WI38 (cell line): ENCODE data around the gene CLSTN2.

Experiments used
- H3K4me3 ChIP-seq: 2 replicates; pipeline ENCODE4 v1.5.1; 2011; ENCODE audit warnings: low read depth, mild to moderate bottlenecking, control low read depth, low read length
- TF ChIP-seq, protein P1 (sequence below): IDR thresholded peaks from 2 replicates; pipeline ENCODE4 v1.5.1; 2012; ENCODE audit warnings: low read depth, mild to moderate bottlenecking, control low read depth, low read length

Gene CLSTN2

DNA sequence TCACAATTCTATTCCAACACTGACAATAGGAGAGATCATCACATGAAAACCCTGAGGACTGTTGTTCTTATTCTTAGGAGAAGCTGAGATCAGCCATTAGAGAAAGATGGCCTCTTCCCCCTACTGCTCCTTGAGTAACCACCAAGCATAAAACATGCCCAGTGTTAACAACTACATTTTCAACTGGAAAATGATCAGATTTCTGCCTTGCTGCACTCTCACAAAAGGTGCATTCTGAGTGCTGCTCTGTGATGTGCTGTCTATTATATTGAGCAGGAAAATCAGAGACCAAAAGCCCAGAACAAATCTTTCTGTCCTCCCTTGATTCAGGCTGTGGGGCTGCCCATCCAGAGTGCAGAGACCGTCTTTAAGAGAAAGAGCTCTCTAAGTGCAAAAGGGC is 438.2 kb downstream of the CLSTN2 start:
- TF ChIP-seq, protein P1, sequence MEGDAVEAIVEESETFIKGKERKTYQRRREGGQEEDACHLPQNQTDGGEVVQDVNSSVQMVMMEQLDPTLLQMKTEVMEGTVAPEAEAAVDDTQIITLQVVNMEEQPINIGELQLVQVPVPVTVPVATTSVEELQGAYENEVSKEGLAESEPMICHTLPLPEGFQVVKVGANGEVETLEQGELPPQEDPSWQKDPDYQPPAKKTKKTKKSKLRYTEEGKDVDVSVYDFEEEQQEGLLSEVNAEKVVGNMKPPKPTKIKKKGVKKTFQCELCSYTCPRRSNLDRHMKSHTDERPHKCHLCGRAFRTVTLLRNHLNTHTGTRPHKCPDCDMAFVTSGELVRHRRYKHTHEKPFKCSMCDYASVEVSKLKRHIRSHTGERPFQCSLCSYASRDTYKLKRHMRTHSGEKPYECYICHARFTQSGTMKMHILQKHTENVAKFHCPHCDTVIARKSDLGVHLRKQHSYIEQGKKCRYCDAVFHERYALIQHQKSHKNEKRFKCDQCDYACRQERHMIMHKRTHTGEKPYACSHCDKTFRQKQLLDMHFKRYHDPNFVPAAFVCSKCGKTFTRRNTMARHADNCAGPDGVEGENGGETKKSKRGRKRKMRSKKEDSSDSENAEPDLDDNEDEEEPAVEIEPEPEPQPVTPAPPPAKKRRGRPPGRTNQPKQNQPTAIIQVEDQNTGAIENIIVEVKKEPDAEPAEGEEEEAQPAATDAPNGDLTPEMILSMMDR, result no peak

DNA sequence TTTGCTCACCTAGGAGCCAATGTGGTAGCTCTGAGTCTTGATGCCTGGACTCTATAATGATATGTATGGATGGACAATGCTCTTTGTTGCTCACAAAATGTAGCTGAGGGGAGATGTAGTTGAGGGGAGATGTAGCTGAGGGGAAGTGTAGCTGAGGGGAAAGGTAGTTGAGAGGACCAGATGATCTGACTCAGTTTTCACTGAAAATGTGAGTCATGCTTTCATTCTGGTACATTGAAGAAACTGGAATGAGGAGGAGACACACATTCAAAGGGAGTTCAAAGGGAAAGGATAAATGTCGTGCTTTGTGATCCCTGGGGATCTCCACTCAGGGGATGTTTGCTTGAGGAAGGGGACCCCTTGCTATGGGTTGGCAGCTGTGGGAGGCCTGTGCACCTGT is 440.0 kb downstream of the CLSTN2 start:
- TF ChIP-seq, protein P1, result no peak
- H3K4me3 ChIP-seq, result no peak overlapping the region

More for the DNA sequence above, 438.2 kb downstream of the CLSTN2 start:
- H3K4me3 ChIP-seq, result no peak overlapping the region

DNA sequence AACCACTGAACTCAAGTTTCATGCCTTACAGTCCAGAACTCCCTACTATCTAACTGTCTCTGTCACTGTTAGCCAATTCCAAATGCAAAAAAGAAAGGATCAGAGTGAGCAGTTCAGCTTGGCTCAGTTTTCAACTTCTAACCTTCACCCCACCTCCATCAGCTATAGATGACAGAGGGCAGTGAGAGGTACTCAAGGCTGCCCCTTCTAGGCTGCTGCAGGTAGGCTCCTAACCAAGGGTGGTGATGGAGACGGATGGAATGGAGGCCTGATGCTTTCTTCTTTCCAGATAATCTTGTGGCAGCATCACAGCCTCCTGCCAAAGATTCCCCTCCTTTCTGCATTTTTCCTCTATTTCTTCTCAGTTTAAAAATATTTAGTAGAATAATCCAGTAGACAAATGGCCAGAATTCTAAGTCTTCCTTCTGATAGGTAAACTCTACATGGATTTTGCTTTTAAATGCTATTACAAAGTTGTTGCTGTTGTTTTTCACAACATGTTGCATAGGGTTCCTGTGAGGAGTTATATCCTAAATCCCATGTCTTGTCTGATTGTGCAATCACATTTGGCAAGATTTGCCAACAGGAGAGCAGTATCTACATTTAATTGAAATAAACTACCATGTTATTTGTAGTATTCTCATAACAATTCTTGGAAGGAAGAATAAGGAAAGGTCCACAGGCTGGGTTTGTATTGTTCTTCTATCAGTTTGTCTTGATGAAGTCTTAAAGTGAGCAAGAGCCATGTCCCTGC is 441.3 kb downstream of the CLSTN2 start:
- H3K4me3 ChIP-seq, result no peak overlapping the region
- TF ChIP-seq, protein P1, result no peak

DNA sequence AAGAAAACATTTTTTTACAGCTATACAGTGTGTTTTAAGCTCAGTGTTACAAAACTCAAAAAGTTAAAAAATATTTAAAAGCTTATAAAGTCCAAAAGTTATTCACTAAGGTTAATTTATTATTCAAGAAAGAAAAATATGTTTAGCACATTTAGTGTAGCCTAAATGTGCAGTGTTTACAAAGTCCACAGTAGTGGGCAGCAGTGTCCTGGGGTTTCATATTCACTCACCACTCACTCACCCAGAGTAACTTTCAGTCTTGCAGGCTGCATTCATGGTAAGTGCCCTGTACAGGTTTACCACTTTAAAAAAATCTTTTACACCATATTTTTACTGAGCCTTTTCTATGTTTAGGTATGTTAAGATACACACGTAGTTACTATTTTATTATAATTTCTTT is 442.7 kb downstream of the CLSTN2 start:
- TF ChIP-seq, protein P1, result no peak
- H3K4me3 ChIP-seq, result no peak overlapping the region

DNA sequence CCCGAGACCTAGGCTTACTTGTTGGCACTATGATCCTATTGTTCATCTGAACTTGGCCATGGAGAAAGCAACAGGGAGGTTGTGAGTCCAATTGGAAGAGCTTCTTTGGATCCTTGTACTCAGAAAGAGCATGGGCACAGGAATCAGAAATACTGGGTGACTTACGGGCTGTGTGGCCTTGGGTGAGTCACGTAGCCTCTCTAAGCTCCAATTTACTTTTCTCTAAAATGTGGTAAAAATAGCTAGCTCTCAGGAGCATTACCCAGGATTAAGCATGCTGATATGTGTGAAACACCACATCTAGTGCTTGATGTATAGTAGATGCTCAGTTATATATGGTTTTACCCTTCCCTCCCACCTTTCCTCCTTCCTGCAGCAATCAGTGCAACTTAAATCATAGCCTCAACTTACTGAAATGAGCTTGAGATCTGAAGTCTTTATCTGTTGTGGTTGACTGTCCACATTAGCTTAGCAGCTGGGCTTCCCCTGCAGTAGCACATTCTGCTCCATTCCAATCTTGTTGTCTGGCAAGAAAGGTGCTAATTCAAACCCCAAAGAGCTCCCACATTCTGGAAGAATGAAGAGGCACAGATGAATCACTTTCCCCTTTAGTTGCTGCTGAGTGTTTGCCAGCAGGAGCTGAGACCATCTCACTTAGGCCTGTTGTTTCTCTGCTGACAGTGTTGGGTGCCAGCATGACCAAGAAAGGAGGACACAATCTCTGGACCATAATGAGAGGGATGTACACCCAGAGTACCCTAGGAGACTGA is 443.8 kb downstream of the CLSTN2 start:
- TF ChIP-seq, protein P1, result no peak

DNA sequence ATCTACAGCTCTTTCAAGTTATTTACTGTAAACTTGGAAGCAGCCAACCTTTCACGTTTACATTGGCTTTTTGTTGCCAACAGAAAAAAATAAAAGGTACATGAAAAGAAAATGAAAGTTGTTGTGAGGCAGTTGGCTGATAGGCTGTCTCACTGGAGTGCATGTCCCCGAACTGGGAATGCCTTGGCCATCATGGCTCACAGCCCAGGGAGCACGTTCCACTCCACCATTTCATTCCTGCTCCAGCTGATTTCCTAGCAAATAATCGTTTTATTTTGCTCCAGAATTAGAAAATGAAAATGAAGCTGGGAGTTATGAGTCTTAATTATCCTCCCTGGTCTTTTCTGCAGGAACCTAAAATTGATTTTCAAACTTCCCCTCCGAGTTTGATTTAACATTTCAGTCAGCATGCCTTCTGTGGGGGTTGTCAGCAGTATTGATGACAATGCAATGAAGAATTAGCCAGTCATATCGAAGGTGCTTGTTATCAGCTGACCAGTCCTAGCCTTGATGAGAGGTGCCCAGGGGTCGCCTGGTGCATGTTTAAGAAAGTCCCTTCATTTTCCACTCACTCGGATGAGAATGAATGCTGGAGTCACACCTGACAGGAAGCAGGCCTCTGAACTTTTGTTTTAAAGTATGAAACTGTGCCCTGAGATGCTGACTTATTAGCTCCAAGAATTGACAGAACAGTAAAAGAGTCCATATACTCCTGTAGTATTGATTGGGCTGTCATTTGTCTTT is 449.2 kb downstream of the CLSTN2 start:
- TF ChIP-seq, protein P1, result no peak
- H3K4me3 ChIP-seq, result no peak overlapping the region

More for the DNA sequence above, 443.8 kb downstream of the CLSTN2 start:
- no peak overlapping the region for H3K4me3 ChIP-seq
